Fibroblast of gingiva (primary cell): ENCODE data around the gene FEN1.
A peak's percentile ranks its signal among the peaks of the same experiment; 100 is the strongest.

Experiments used
- DNase-seq: peaks from one replicate; pipeline ENCODE4 v3.0.0-alpha.2; 2011; ENCODE audit warnings: low read depth

Gene FEN1

GRCh38 chr11:61792310-61793082, at the start of gene FEN1, which contains the start of gene TMEM258:
Gene FEN1, plus strand, starts transcription at chr11:61792911. Its CDS starts 2,451 bp downstream, at chr11:61795362.
Gene TMEM258, minus strand, starts transcription at chr11:61792599. Its CDS starts 41 bp downstream, at chr11:61792558.
- peak; percentile 92 for DNase-seq

- DNase-seq: no peak
Measured at GRCh38 chr11:61743486-61744095, 49.1 kb upstream of the FEN1 start.

- no peak for DNase-seq
Measured at GRCh38 chr11:61744181-61744580, 48.5 kb upstream of the FEN1 start.

- no peak for DNase-seq
Measured at GRCh38 chr11:61744609-61745156, 48.0 kb upstream of the FEN1 start.

- DNase-seq: no peak
Measured at GRCh38 chr11:61745781-61746441, 46.8 kb upstream of the FEN1 start.

- no peak for DNase-seq
Measured at GRCh38 chr11:61746442-61747191, 46.1 kb upstream of the FEN1 start.

- peak; percentile 43 for DNase-seq
Measured at GRCh38 chr11:61747192-61747966, 45.3 kb upstream of the FEN1 start.

- DNase-seq: no peak
Measured at GRCh38 chr11:61747967-61748285, 44.8 kb upstream of the FEN1 start.

GRCh38 chr11:61749591-61750217, 43.0 kb upstream of the FEN1 start:
- no peak for DNase-seq

GRCh38 chr11:61750631-61751273, 42.0 kb upstream of the FEN1 start:
- DNase-seq: no peak

GRCh38 chr11:61751384-61751783, 41.3 kb upstream of the FEN1 start:
- no peak for DNase-seq

- no peak for DNase-seq
Measured at GRCh38 chr11:61752117-61752924, 40.4 kb upstream of the FEN1 start, which contains the start of gene MYRF. Gene MYRF, plus strand, starts transcription at chr11:61752636. Its CDS starts 109 bp downstream, at chr11:61752745.

- no peak for DNase-seq
Measured at GRCh38 chr11:61752925-61753521, 39.7 kb upstream of the FEN1 start.

- no peak for DNase-seq
Measured at GRCh38 chr11:61753672-61754071, 39.0 kb upstream of the FEN1 start.

- DNase-seq: no peak
Measured at GRCh38 chr11:61754534-61755482, 37.9 kb upstream of the FEN1 start.

GRCh38 chr11:61756147-61756451, 36.6 kb upstream of the FEN1 start:
- no peak for DNase-seq

- no peak for DNase-seq
Measured at GRCh38 chr11:61756452-61757212, 36.1 kb upstream of the FEN1 start.
